Measurements from ENCODE around the gene MBP. TPM values are rescaled to one million over a fixed set of nuclear protein-coding genes. Genes with fewer than 3 reads are reported as not detected.

MBP gene
- total and polyA plus RNA-seq, 10 of the 15 experiments (the other 5 are each of a cell fraction or from before 2014, with no cell fraction given) = 12.2 to 67.8 (median 42.1) TPM

- WGBS (ENCODE audit: insufficient coverage, insufficient replicate concordance, low lambda C conversion rate, missing lambda C conversion rate) = 100% methylated on average over 3 of the region's 3 CpGs
- ChIA-PET CTCF (interaction anchor here (0.5 to 6.1 kb wide), 4 partner anchors 18 to 282 kb away, joined by 3 to 49 read pairs (median 4); no protein-coding TSS in a partner anchor), POLR2A (interaction anchor here (1.0 to 2.9 kb wide), 4 partner anchors 8 to 26 kb away, joined by 3 to 22 read pairs (median 3); no protein-coding TSS in a partner anchor), SMC1A (ENCODE audit: uncharacterized antibody, unreplicated experiment) (interaction anchor here (0.8 to 6.4 kb wide), 7 partner anchors 9 to 44 kb away, joined by 4 to 38 read pairs (median 5); no protein-coding TSS in a partner anchor), RAD21 (ENCODE audit: unreplicated experiment) (interaction anchor here (1.0 kb wide), 1 partner anchor 18 kb away, joined by 4 read pairs; no protein-coding TSS in a partner anchor)
- peaks cover 2% of the 10 kb centered on the region; the same call in 1 of the 2 replicates for H4K20me1 ChIP-seq (ENCODE audit: control insufficient read depth, insufficient read depth)
- H3K4me1 ChIP-seq (ENCODE audit: control insufficient read depth, insufficient read depth, low read length) = peaks cover 67% of the 10 kb centered on the region
- no TSS peak for BruUV-seq (replicated peaks)
- no peak overlapping the region for H3K9ac ChIP-seq (ENCODE audit: control insufficient read depth, insufficient read depth, low read length)
- TF ChIP-seq TARDBP (IDR thresholded peaks at IDR 0.05; ENCODE audit: borderline replicate concordance) = no peak
- TF ChIP-seq CUX1 (IDR thresholded peaks at IDR 0.05; ENCODE audit: insufficient replicate concordance, low read depth, low read length) = no peak
- TF ChIP-seq, protein P1, sequence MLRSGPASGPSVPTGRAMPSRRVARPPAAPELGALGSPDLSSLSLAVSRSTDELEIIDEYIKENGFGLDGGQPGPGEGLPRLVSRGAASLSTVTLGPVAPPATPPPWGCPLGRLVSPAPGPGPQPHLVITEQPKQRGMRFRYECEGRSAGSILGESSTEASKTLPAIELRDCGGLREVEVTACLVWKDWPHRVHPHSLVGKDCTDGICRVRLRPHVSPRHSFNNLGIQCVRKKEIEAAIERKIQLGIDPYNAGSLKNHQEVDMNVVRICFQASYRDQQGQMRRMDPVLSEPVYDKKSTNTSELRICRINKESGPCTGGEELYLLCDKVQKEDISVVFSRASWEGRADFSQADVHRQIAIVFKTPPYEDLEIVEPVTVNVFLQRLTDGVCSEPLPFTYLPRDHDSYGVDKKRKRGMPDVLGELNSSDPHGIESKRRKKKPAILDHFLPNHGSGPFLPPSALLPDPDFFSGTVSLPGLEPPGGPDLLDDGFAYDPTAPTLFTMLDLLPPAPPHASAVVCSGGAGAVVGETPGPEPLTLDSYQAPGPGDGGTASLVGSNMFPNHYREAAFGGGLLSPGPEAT (IDR thresholded peaks at IDR 0.05; ENCODE audit: low read depth) = no peak
- no peak for TF ChIP-seq MEF2A (IDR thresholded peaks at IDR 0.05; ENCODE audit: insufficient read depth, low read depth, low read length)
- no peak for TF ChIP-seq PML (IDR thresholded peaks at IDR 0.05; ENCODE audit: low read length)
- no peak for TF ChIP-seq SUZ12 (IDR thresholded peaks at IDR 0.05; ENCODE audit: unreplicated experiment)
- TF ChIP-seq IKZF2 (IDR thresholded peaks at IDR 0.05) = no peak
- TF ChIP-seq FOXM1 (IDR thresholded peaks at IDR 0.05; ENCODE audit: low read depth, low read length) = no peak
- TF ChIP-seq YBX1 (IDR thresholded peaks at IDR 0.05) = no peak
- no peak for TF ChIP-seq ZNF217 (IDR thresholded peaks at IDR 0.05)
- no peak for TF ChIP-seq CREM (IDR thresholded peaks at IDR 0.05; ENCODE audit: low read depth)
- no peak for TF ChIP-seq ZBTB33 (IDR thresholded peaks at IDR 0.05)
- FAIRE-seq = no peak
- no peak overlapping the region for H2AFZ ChIP-seq (ENCODE audit: control insufficient read depth, low read depth, low read length)
- H3K9me3 ChIP-seq (replicated peaks; ENCODE audit: control insufficient read depth, insufficient read depth, low read length) = no peaks in the 10 kb centered on the region; the same call in 1 of the 3 replicates
- no peaks in the 10 kb centered on the region for H3K27me3 ChIP-seq (replicated peaks in 1 of 2; ENCODE audit: control insufficient read depth in 2 of 2, insufficient read depth in 2 of 2, low read length in 1 of 2)
- in situ Hi-C loops (cut with MboI) = loop anchor here (25.0 kb wide), 1 partner anchor 1893 kb away; the partner anchor contains the start of genes PTGR3 and TSHZ1
- peak overlapping the region; percentile 71 for H3K27ac ChIP-seq (ENCODE audit: control insufficient read depth, insufficient read depth)
- 0 out of 2 replicates have a peak overlapping the region, but pooled peaks have one; percentile 16 for H3K4me3 ChIP-seq
- peak overlapping the region; percentile 41 for H3K4me2 ChIP-seq (ENCODE audit: control insufficient read depth, insufficient read depth)
- no peak for ATAC-seq
- H3K36me3 ChIP-seq (ENCODE audit: control insufficient read depth in 2 of 2, insufficient read depth in 2 of 2, low read length in 1 of 2) = peaks cover 3 to 8% of the 10 kb centered on the region in 2 experiments
- no peak for DNase-seq (ENCODE audit: low read depth, low spot score)
- H3K79me2 ChIP-seq (ENCODE audit: control insufficient read depth, insufficient read depth, low read length) = peaks cover 50% of the 10 kb centered on the region
- intact Hi-C loops (cut with micrococcal nuclease; ENCODE audit: unreplicated experiment) = no loop called here
These were observed 26.9 kb downstream of the MBP start for GRCh38 chr18:77105680-77106079.

Measured in GM12878 (cell line).